Activated CD8-positive, alpha-beta memory T cell treated with anti-CD3 and anti-CD28 coated beads, Interleukin-2, amount 50 U/mL, for 24 hours (primary cell): ENCODE results near the gene KAT2B.
A peak's percentile ranks its signal among the peaks of the same experiment; 100 is the strongest.

ENCODE experiments used
- DNase-seq: peaks from one replicate; pipeline ENCODE4 v3.0.0-alpha.2; 2020; ENCODE audit errors: extremely low read depth

KAT2B gene

GRCh38 chr3:20096135-20096685, 56.0 kb downstream of the KAT2B start:
- DNase-seq: no peak

GRCh38 chr3:20097015-20097414, 56.8 kb downstream of the KAT2B start:
- no peak for DNase-seq

GRCh38 chr3:20099060-20099459, 58.8 kb downstream of the KAT2B start:
- no peak for DNase-seq

GRCh38 chr3:20100151-20100550, 59.9 kb downstream of the KAT2B start:
- no peak for DNase-seq

- DNase-seq: no peak
These were observed 60.8 kb downstream of the KAT2B start for GRCh38 chr3:20101041-20101440.

- DNase-seq: no peak
These were observed 63.5 kb downstream of the KAT2B start for GRCh38 chr3:20103731-20104130.

GRCh38 chr3:20104167-20104661, 64.0 kb downstream of the KAT2B start:
- DNase-seq: peak; percentile 28

- DNase-seq: no peak
These were observed 65.5 kb downstream of the KAT2B start for GRCh38 chr3:20105513-20106280.

- DNase-seq: no peak
These were observed 67.5 kb downstream of the KAT2B start for GRCh38 chr3:20107722-20108121.

GRCh38 chr3:20108869-20109268, 68.6 kb downstream of the KAT2B start:
- DNase-seq: no peak

- no peak for DNase-seq
These were observed 70.6 kb downstream of the KAT2B start for GRCh38 chr3:20110826-20111225.

- DNase-seq: no peak
These were observed 71.6 kb downstream of the KAT2B start for GRCh38 chr3:20111836-20112235.

GRCh38 chr3:20121088-20121487, 80.8 kb downstream of the KAT2B start:
- no peak for DNase-seq

- DNase-seq: no peak
These were observed 82.9 kb downstream of the KAT2B start for GRCh38 chr3:20123131-20123652.

- no peak for DNase-seq
These were observed 85.0 kb downstream of the KAT2B start for GRCh38 chr3:20125289-20125688.

GRCh38 chr3:20125897-20126296, 85.7 kb downstream of the KAT2B start:
- DNase-seq: no peak

- DNase-seq: no peak
These were observed 88.1 kb downstream of the KAT2B start for GRCh38 chr3:20128358-20128757.

- no peak for DNase-seq
These were observed 89.9 kb downstream of the KAT2B start for GRCh38 chr3:20130106-20130505.

- no peak for DNase-seq
These were observed 96.0 kb downstream of the KAT2B start for GRCh38 chr3:20136231-20136630.

GRCh38 chr3:20137647-20138046, 97.4 kb downstream of the KAT2B start:
- no peak for DNase-seq

- no peak for DNase-seq
These were observed 100.6 kb downstream of the KAT2B start for GRCh38 chr3:20140881-20141280.

GRCh38 chr3:20141316-20141715, 101.1 kb downstream of the KAT2B start:
- no peak for DNase-seq

- DNase-seq: no peak
These were observed 101.6 kb downstream of the KAT2B start for GRCh38 chr3:20141851-20142250.
